Kidney (tissue), 14 donors: ENCODE results near the gene POLR2I. TPM values are rescaled to one million over a fixed set of nuclear protein-coding genes. Genes with fewer than 3 reads are reported as not detected.

Source experiments
- DNase-seq, 5 donors: peaks; one replicate each; pipeline ENCODE4 v3.0.0-alpha.2; 2013 to 2020
- FAIRE-seq: peaks from 2 replicates; lab custom pipeline; 2012; peaks lifted over from hg19 to GRCh38; lab: Jason Lieb, UNC
- H3K27ac ChIP-seq, 2 donors: one replicate each; pipeline ENCODE4 v1.7.0; 2013; ENCODE audit warnings: low read depth in 2 of 2, low read length in 2 of 2, inconsistent platforms in 1 of 2
- H3K27me3 ChIP-seq: one replicate; pipeline ENCODE4 v1.7.1; 2013; ENCODE audit warnings: low read length, inconsistent platforms; ENCODE audit not compliant: control insufficient read depth, insufficient read depth
- H3K36me3 ChIP-seq, 3 donors: one replicate each; pipeline versions ENCODE4 v1.7.0 to v1.7.1; 2013; ENCODE audit warnings: low read length in 3 of 3, control low read depth in 1 of 3, inconsistent platforms in 1 of 3; ENCODE audit not compliant: insufficient read depth in 3 of 3, control insufficient read depth in 2 of 3
- H3K4me1 ChIP-seq, 3 donors: one replicate each; pipeline versions ENCODE4 v1.7.0 to v1.7.1; 2013; ENCODE audit warnings: low read length in 3 of 3, inconsistent platforms in 1 of 3, low read depth in 1 of 3; ENCODE audit not compliant: control insufficient read depth in 2 of 3, insufficient read depth in 2 of 3
- H3K4me3 ChIP-seq, 3 donors: one replicate each; pipeline versions ENCODE4 v1.7.0 to v1.8.1; 2013; ENCODE audit warnings: low read length in 3 of 3, control low read depth in 1 of 3, inconsistent platforms in 1 of 3
- H3K9ac ChIP-seq, 3 donors: one replicate each; pipeline versions ENCODE4 v1.7.0 to v1.7.1; 2013; ENCODE audit warnings: low read length in 3 of 3, control low read depth in 1 of 3, inconsistent platforms in 1 of 3
- H3K9me3 ChIP-seq, 3 donors: one replicate each; pipeline versions ENCODE4 v1.7.0 to v1.7.1; 2013; ENCODE audit warnings: low read length in 3 of 3, control low read depth in 1 of 3, inconsistent platforms in 1 of 3; ENCODE audit not compliant: control insufficient read depth in 2 of 3, insufficient read depth in 1 of 3
- intact Hi-C: fragments of 100-400 bp; cut with DNase I; formaldehyde crosslinking; loops from one replicate; pipeline ENCODE4 v1.11.1; 2022
- polyA plus RNA-seq: library from polyadenylated mRNA; stranded (reverse); fragments of 350-450 nt; fragmentation: Illumina TruSeq; extraction: RNeasy Lipid Tissue Mini Kit (QIAGEN cat#74804); gene quantifications from one replicate; pipeline ENCODE4 v1.2.3, GENCODE V29; 2014; ENCODE audit warnings: low read depth, low replicate concordance; ENCODE audit not compliant: insufficient read depth
- total RNA-seq: library from RNA; stranded (reverse); fragmentation: NEBNext Ultra II Directional; extraction: Animal tissue kit (Norgen Biotek cat#: 25700); gene quantifications from one replicate; pipeline ENCODE4 v1.2.1, GENCODE V29; 2021
- TF ChIP-seq, protein P1 (sequence below): IDR thresholded peaks from 3 replicates; pipeline ENCODE4 v1.5.1; 2012; ENCODE audit warnings: mild to moderate bottlenecking, moderate library complexity, borderline replicate concordance; ENCODE audit not compliant: insufficient read depth; ENCODE audit errors: extremely low read depth
- donor health status: control.
- donor health status: control.
- donor health status: control.
- donor health status: control.
- donor health status: control.
- donor health status: DM: yes; HTN: yes; CAD: no.
- donor health status: Normal renal cell carcinoma (clear cell type).

Gene POLR2I
- total and polyA plus RNA-seq, 2 donors from 2014 or later: 59.9 to 119 TPM

- intact Hi-C loops: no loop called here
- H3K9ac ChIP-seq: no peak overlapping the region
- FAIRE-seq (no peak), DNase-seq (peak in 1 of 5 donors; percentile 67)
- no peak overlapping the region for H3K27ac ChIP-seq
- no peaks in the 10 kb centered on the region for H3K27me3 ChIP-seq
- H3K9me3 ChIP-seq: no peaks in the 10 kb centered on the region
- no peak overlapping the region for H3K4me3 ChIP-seq
- peaks cover 0 to 5% (median 1%) of the 10 kb centered on the region in 3 donors for H3K4me1 ChIP-seq
- peaks cover 20 to 34% (median 25%) of the 10 kb centered on the region in 3 donors for H3K36me3 ChIP-seq
- TF ChIP-seq, protein P1, sequence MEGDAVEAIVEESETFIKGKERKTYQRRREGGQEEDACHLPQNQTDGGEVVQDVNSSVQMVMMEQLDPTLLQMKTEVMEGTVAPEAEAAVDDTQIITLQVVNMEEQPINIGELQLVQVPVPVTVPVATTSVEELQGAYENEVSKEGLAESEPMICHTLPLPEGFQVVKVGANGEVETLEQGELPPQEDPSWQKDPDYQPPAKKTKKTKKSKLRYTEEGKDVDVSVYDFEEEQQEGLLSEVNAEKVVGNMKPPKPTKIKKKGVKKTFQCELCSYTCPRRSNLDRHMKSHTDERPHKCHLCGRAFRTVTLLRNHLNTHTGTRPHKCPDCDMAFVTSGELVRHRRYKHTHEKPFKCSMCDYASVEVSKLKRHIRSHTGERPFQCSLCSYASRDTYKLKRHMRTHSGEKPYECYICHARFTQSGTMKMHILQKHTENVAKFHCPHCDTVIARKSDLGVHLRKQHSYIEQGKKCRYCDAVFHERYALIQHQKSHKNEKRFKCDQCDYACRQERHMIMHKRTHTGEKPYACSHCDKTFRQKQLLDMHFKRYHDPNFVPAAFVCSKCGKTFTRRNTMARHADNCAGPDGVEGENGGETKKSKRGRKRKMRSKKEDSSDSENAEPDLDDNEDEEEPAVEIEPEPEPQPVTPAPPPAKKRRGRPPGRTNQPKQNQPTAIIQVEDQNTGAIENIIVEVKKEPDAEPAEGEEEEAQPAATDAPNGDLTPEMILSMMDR: no peak
Measured at GRCh38 chr19:36142046-36142445, 27.4 kb upstream of the POLR2I start.

DNA sequence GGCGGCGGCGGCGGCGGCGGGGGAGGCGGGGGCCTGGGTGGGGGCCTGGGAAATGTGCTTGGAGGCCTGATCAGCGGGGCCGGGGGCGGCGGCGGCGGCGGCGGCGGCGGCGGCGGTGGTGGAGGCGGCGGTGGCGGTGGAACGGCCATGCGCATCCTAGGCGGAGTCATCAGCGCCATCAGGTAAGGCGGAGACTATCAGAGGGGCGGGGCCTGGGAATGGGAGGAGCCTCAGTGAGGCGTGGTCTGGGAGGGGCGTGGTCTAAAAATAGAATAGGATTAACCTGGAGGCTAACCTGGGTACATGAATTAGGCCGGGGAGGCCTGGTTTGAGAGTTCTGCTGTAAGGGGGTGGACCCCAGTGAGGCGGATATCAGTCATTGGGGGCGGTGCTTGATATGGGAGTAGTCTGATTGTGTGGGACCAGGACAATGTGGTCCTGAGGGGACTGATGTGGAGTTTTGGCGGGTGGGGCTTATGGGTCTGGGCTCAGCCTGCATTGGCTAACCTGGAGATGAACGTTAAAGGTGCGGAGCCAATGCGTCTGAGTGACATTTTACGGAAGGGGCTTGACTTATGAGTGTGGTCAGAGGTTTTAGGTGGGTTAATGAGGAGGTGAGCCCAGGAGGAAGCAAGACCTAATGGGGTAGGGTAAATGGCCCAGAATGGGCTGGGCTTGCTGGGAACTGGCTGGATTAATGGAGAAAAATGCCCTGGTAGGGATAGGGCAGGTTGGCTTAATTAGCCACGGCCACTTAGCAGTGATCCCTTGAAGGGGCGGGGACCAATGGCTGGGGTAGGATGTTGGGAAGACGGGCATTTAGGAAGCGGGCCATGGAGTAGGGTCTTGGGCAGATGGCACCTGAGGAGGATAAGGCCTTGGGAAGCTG lies 26.6 kb upstream of the POLR2I start:
- no peak overlapping the region for H3K9ac ChIP-seq
- no peak for FAIRE-seq

GRCh38 chr19:36140304-36141038 lies 25.8 kb upstream of the POLR2I start:
- DNase-seq: peak; percentile 59 to 87 (median 86)
- no peaks in the 10 kb centered on the region for H3K9me3 ChIP-seq
- no peak for FAIRE-seq
- peak overlapping the region; percentile 99 to 100 for H3K27ac ChIP-seq
- peak overlapping the region; percentile 69 to 100 (median 87) for H3K9ac ChIP-seq
- H3K4me3 ChIP-seq: peak overlapping the region; percentile 81 to 100 (median 90)
- H3K36me3 ChIP-seq: peaks cover 10 to 18% (median 13%) of the 10 kb centered on the region in 3 donors
- TF ChIP-seq, protein P1: no peak
- intact Hi-C loops: no loop called here
- H3K4me1 ChIP-seq: peaks cover 0 to 8% (median 7%) of the 10 kb centered on the region in 3 donors
- no peaks in the 10 kb centered on the region for H3K27me3 ChIP-seq

More for the DNA sequence above, 26.6 kb upstream of the POLR2I start:
- no peaks in the 10 kb centered on the region for H3K27me3 ChIP-seq
- H3K9me3 ChIP-seq: no peaks in the 10 kb centered on the region
- peaks cover 15 to 26% (median 22%) of the 10 kb centered on the region in 3 donors for H3K36me3 ChIP-seq
- TF ChIP-seq, protein P1: no peak
- peak; percentile 86 to 95 (median 93) for DNase-seq
- intact Hi-C loops: no loop called here
- peak overlapping the region; percentile 99 to 100 for H3K27ac ChIP-seq
- peak overlapping the region; percentile 81 to 100 (median 90) for H3K4me3 ChIP-seq
- peaks cover 0 to 8% (median 7%) of the 10 kb centered on the region in 3 donors for H3K4me1 ChIP-seq
